C4-2B (cell line): ENCODE data around the gene DYRK2.

Experiments
- H3K27ac ChIP-seq: fragments of 450-650 bp; 2 replicates; pipeline ENCODE4 v1.5.1; 2017
- CTCF ChIP-seq: fragments of 450-650 bp; conservative IDR thresholded peaks from 2 replicates; pipeline ENCODE4 v1.5.1; 2017; ENCODE audit warnings: mild to moderate bottlenecking
- ZFX ChIP-seq: fragments of 450-650 bp; IDR thresholded peaks from 2 replicates; pipeline ENCODE4 v1.6.1; 2017

DYRK2 gene

DNA sequence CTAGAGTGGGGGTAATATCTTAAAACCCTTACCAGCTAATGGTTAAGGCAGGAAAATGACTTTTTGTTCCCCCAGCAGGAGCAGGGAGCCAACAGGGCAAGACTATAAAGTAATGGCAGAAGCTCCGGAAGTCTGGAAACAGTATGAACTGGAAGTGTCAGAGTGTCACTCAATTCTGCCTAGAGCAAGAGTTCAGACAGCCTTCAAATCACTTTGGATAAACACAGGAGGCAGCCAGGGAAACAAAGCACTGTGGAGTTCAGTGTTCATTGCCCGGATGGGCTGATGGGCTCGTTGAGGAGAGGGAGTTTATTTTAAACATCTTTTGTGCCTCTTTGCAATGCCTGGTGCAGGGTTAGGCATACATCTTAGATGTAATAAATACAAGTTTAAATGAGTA is 16.5 kb upstream of the DYRK2 start:
- H3K27ac ChIP-seq = no peak overlapping the region
- TF ChIP-seq ZFX = no peak
- no peak for TF ChIP-seq CTCF

- TF ChIP-seq ZFX = no peak
- TF ChIP-seq CTCF = no peak
- H3K27ac ChIP-seq = no peak overlapping the region
Observed at GRCh38 chr12:67633024-67633610, 15.4 kb upstream of the DYRK2 start.

GRCh38 chr12:67633708-67634107 is 14.8 kb upstream of the DYRK2 start:
- TF ChIP-seq ZFX (no peak), CTCF (no peak)
- H3K27ac ChIP-seq = no peak overlapping the region

DNA sequence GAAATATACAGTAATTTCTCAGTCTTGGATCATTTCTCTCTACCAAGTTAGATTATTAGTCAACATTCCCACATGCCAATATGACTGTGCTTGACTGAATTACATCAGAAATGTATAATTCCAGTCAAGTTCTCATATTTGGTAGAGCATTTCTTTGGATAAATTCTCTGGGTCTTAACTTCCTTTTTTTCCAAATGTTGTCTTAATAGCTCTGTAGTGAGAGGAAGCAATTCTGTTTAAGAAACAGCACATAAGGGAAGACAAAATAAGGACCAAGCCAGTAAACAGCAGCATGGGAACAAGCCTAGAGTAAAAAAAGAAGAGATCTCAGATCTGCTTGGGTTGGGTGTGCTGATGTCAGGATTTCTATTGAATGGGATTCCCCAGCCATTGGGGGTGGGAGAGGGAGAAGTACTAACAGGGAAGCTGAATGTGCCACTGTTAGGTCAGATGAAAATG is 14.2 kb upstream of the DYRK2 start:
- H3K27ac ChIP-seq = no peak overlapping the region
- no peak for TF ChIP-seq CTCF

DNA sequence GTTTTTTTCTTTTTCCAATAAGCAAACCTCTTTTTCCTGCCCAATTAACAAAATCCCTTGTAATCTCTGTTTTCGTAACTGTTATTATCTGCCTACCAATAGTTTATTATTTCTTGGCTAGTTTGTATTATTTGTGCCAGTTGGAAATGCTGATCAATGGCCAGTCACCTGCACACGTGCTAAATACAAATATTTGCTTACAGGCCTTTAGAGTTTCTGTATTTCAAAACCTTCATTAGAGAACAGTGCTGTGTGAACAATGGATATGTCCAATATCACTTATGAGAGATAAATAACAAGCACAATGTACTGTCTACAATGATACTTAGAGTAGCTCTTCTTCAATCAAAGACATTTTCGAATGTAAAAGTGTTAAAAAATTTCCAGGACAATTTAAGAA is 10.8 kb upstream of the DYRK2 start:
- H3K27ac ChIP-seq = no peak overlapping the region
- TF ChIP-seq CTCF (no peak), ZFX (no peak)

- H3K27ac ChIP-seq = no peak overlapping the region
- no peak for TF ChIP-seq ZFX
- TF ChIP-seq CTCF = no peak
Observed at GRCh38 chr12:67638694-67639093, 9.9 kb upstream of the DYRK2 start.

DNA sequence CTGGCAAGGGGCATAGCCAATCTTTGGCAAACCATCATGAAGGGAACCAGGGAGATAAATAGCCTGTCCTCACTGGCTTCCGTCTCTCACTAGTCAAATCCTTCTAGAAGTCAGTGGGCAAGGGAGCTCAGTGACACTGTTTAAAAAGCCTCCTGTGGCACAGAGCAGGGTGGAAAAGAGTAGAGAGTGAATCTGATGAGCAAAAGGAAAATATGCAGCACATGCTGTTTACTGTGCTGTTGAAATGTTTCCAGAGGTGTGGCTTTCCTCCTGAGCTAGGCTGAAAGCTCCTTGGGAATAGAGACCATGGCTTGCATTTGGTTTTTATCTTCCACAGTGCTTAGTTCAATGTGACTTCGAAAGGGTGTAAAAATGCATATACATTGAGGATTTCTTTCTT is 7.7 kb upstream of the DYRK2 start:
- no peak overlapping the region for H3K27ac ChIP-seq
- TF ChIP-seq CTCF (no peak), ZFX (no peak)
